BE2C (cell line): ENCODE data around the gene WAC.

Experiments
- DNase-seq: peaks from one replicate; pipeline ENCODE4 v3.0.0-alpha.2; 2020
- H3K27me3 ChIP-seq: fragments of 250-450 bp; sonication (Bioruptor Pico); 2 replicates; pipeline ENCODE4 v1.5.1; 2020; ENCODE audit warnings: mild to moderate bottlenecking
- H3K36me3 ChIP-seq: fragments of 250-450 bp; sonication (Bioruptor Pico); 2 replicates; pipeline ENCODE4 v1.5.1; 2020; ENCODE audit warnings: mild to moderate bottlenecking
- H3K4me1 ChIP-seq: fragments of 250-450 bp; sonication (Bioruptor Pico); 2 replicates; pipeline ENCODE4 v1.5.1; 2020
- H3K4me3 ChIP-seq: 2 replicates; pipeline ENCODE4 v1.5.1; 2011; ENCODE audit warnings: low read depth, low read length
- H3K9me3 ChIP-seq: fragments of 250-450 bp; sonication (Bioruptor Pico); 2 replicates; pipeline ENCODE4 v1.5.1; 2020
- CTCF ChIP-seq: IDR thresholded peaks from 2 replicates; pipeline ENCODE4 v1.5.1; 2012; ENCODE audit warnings: mild to moderate bottlenecking, low read depth, low read length

Gene WAC

DNA sequence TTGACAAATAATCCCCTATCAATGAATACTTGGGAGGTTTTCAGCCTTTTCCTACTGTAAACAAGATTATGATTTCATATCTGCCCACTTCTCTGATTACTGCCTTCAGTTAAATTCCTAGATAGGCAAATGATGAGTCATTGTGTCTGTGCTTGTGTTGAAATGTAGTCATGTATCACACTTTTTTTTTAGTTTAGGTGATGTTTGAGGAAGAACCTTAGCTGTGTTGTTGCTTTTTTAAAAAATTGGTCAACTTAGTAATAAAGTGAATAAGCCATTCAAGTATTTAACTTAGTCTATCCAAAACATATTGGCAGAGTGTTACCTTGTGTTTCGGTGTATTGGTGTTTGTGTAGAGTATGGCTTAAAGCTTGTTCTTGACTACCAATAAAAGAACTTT, 60.0 kb downstream of the WAC start:
- H3K4me3 ChIP-seq: no peak overlapping the region
- no peak for TF ChIP-seq CTCF
- no peak for DNase-seq
- no peaks in the 10 kb centered on the region for H3K27me3 ChIP-seq
- H3K9me3 ChIP-seq: no peaks in the 10 kb centered on the region
- peaks cover 52% of the 10 kb centered on the region for H3K36me3 ChIP-seq
- peaks cover 2% of the 10 kb centered on the region; the same call in 1 of the 2 replicates for H3K4me1 ChIP-seq

DNA sequence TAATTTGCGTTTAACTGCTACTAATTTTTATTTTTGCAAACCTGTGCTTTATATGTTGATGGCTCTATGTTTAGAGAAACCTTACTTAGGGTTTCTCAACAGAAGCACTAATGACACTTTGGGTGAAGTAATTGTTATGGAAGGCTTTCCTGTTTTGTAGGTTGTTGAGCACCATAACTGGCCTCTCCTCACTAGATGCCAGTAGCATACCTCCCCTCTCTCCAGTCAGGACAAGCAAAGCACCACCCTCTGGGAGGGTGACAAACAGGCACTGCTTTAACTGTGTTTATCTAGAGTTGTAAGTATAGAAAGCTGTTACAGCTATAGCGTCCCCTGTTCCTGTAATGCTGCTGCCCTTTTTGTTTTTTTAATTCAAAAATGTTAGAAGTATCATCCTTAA, 60.9 kb downstream of the WAC start:
- no peaks in the 10 kb centered on the region for H3K4me1 ChIP-seq
- no peak for TF ChIP-seq CTCF
- no peak overlapping the region for H3K4me3 ChIP-seq
- DNase-seq: no peak
- H3K9me3 ChIP-seq: no peaks in the 10 kb centered on the region
- H3K27me3 ChIP-seq: no peaks in the 10 kb centered on the region
- H3K36me3 ChIP-seq: peaks cover 50% of the 10 kb centered on the region

DNA sequence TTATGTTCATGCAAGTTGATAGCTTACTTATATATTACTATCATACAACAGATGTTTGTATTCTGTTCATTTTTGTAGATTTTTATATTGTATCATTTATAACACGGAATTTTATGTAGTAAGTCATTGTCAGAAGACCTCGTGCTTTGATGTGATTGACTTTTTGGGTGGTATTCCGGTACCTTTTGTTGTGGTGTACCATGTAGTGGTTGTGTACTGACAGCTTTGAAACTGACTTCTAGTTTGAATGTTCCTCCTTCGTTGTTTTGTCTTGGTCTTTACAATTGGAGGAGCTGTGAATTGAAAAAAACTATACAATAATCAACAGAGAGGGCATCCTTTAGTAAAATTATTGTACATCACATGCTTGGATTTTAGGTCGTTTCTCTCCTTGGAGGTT, 61.5 kb downstream of the WAC start:
- TF ChIP-seq CTCF: no peak
- no peaks in the 10 kb centered on the region for H3K9me3 ChIP-seq
- no peak overlapping the region for H3K4me3 ChIP-seq
- H3K36me3 ChIP-seq: peaks cover 47% of the 10 kb centered on the region
- no peak for DNase-seq
- H3K4me1 ChIP-seq: no peaks in the 10 kb centered on the region
- H3K27me3 ChIP-seq: no peaks in the 10 kb centered on the region

GRCh38 chr10:28595613-28596012, 62.7 kb downstream of the WAC start:
- H3K36me3 ChIP-seq: peaks cover 36% of the 10 kb centered on the region
- TF ChIP-seq CTCF: no peak
- no peaks in the 10 kb centered on the region for H3K4me1 ChIP-seq
- DNase-seq: no peak
- no peaks in the 10 kb centered on the region for H3K9me3 ChIP-seq
- no peak overlapping the region for H3K4me3 ChIP-seq
- H3K27me3 ChIP-seq: no peaks in the 10 kb centered on the region

DNA sequence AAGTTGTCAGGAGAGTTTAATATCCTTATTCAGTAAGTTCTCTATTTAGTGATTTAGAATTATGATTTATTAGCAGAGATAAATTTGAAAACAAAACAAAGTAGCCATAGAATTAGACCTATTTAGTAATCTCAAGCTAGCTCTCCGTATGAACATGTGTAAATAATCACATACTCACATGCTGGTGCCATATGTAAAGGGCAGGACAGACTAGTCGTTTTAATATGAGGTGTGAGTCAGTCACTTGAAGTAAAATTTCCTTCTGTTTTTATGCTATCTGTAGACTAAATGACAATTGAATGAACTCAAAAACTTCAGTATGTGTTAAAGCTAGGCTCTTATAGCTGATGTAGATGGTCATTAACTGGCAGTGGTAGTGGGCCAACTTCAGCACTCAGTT, 67.1 kb downstream of the WAC start:
- no peak for TF ChIP-seq CTCF
- no peak overlapping the region for H3K4me3 ChIP-seq
- H3K4me1 ChIP-seq: no peaks in the 10 kb centered on the region
- H3K36me3 ChIP-seq: peaks cover 39% of the 10 kb centered on the region
- no peaks in the 10 kb centered on the region for H3K27me3 ChIP-seq
- DNase-seq: no peak
- no peaks in the 10 kb centered on the region for H3K9me3 ChIP-seq

GRCh38 chr10:28601012-28601411, 68.1 kb downstream of the WAC start:
- Histone ChIP-seq H3K4me3 (no peak overlapping the region), H3K4me1 (no peaks in the 10 kb centered on the region), H3K27me3 (no peaks in the 10 kb centered on the region), H3K9me3 (no peaks in the 10 kb centered on the region), H3K36me3 (peaks cover 33% of the 10 kb centered on the region)
- no peak for DNase-seq
- TF ChIP-seq CTCF: no peak
